Cardiac fibroblast (primary cell): ENCODE data around the gene VSIG10L2.

Experiments
- DNase-seq, 2 donors: peaks; one replicate each; pipeline versions ENCODE4 v3.0.0 to v3.0.0-alpha.2; 2010; ENCODE audit warnings: low read depth in 2 of 2
- H3K4me3 ChIP-seq, 2 donors: replicated peaks in 1 of 2; 1 replicate in 1 of 2; 2 replicates in 1 of 2; pipeline ENCODE4 v1.5.1; 2011; ENCODE audit warnings: low read depth in 2 of 2, low read length in 2 of 2, mild to moderate bottlenecking in 2 of 2, moderate library complexity in 1 of 2
- TF ChIP-seq, protein P1 (sequence below): IDR thresholded peaks from one replicate; pipeline ENCODE4 v1.5.1; 2011; ENCODE audit warnings: low read depth, mild to moderate bottlenecking, low read length, inconsistent platforms

Gene VSIG10L2

GRCh38 chr11:126002181-126002580, 56.3 kb downstream of the VSIG10L2 start:
- TF ChIP-seq, protein P1, sequence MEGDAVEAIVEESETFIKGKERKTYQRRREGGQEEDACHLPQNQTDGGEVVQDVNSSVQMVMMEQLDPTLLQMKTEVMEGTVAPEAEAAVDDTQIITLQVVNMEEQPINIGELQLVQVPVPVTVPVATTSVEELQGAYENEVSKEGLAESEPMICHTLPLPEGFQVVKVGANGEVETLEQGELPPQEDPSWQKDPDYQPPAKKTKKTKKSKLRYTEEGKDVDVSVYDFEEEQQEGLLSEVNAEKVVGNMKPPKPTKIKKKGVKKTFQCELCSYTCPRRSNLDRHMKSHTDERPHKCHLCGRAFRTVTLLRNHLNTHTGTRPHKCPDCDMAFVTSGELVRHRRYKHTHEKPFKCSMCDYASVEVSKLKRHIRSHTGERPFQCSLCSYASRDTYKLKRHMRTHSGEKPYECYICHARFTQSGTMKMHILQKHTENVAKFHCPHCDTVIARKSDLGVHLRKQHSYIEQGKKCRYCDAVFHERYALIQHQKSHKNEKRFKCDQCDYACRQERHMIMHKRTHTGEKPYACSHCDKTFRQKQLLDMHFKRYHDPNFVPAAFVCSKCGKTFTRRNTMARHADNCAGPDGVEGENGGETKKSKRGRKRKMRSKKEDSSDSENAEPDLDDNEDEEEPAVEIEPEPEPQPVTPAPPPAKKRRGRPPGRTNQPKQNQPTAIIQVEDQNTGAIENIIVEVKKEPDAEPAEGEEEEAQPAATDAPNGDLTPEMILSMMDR: no peak
- no peak overlapping the region for H3K4me3 ChIP-seq
- DNase-seq: no peak
